NCI-H2171 (cell line): ENCODE data around the gene LEO1.
A peak's percentile ranks its signal among the peaks of the same experiment; 100 is the strongest.

Experiments used
- DNase-seq: peaks from one replicate; lab custom pipeline; 2025; lab: John Stamatoyannopoulos, UW

The LEO1 gene

DNA sequence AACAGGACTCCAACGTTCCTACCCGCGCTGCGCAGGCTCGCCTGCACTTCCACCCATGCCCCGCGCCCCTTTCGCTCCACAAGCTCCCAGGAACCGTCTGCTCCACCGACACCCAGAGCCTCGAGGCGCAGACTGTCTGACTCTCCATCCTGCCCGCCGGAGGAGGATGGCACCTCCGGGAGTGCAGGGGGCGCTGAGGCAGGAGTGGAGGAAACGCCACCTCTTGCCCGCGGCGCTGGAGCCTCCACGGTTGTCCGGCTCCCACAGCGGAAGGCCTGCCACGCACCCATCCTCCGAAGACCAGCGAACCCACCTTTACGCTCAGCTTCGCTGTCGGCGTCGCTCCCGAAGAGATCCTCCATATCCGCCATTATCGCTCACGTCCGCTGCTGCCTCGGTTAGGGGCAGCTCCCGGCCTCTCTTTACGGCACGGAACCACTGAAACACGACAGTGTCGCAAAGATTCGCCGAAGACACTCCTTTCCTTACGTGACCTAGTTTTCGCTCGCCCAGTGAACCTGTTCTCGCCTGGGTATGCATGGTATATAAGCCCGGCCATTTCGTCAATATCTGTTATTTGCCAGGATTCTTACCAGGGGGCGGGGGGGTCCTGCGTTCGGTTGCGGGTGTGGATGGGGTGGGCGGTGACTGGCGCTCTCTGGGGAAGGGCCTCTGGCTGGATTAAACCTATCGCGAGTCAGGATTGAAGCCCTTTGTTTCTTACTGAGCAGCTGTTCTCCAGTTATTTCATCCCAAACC is at the start of gene LEO1:
TSS of gene LEO1 (minus strand) at position 404 of the 759 bp plus-strand sequence. CDS start at position 371, 33 bp downstream.
- peak; percentile 100 for DNase-seq

DNA sequence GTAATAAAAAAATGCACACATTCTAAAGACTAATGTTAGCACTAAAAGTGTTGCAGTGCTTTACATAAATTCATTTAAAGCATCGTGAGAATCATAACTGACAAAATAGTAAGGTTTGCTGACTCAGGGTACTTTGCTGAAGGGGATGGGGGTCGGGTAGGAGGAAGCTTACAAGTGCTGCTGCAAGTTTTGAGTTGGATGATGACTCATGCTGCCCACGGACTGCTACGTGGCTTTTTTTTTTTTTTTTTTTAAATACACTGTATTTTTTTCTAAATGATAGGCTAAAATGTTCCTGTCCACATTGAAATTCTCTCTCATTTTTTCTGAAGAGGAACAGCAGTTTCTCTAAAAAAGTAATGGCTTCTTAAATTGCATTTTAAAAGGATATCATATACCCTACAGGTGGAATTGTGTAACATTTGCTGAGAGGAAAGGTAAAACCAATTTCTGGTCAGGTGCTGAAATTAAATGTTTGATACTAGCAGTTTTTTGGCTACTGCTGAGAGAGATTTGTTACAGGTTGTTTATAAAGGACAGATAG is 49.6 kb upstream of the LEO1 start:
- peak; percentile 18 for DNase-seq

DNA sequence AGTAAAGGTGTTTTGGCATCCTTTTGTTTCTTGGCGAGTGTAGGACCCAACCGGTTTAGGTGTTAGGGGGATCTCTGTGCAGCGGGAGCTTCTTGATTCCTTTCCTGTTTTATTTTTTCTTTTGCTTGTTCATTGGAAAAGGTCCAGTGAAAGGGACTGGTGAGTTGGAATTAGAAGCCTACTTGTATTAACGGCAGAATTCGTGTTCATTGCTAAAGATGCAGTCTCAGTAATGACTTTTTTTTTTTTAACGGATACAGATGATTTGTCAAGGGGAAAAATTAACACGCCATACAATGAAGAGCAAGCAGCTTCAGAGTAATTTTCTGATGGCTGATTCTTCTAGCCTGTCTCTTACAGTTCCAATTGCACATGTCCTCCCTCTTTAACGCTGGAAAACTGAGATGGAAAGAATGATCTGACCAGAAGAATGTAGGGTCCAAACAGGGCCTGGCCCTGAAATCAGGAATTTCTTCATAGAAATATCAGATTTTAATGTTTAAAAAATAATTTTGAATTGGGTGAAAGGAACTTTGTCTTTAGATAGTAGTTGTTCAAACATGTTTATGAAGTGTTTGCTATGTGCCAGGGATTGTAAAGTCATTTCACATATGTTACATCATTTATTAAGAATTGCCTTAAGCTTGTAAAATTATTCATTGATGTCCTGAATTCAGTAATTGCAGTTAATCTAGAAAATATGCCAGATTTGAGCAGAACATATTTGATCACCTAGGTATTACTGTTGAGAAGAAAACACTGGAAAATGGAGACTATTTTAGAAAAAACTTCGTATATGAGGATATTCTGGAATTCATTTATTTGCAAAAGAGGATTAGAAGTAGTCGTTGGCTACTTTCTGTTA is 48.9 kb upstream of the LEO1 start:
- DNase-seq = no peak

DNA sequence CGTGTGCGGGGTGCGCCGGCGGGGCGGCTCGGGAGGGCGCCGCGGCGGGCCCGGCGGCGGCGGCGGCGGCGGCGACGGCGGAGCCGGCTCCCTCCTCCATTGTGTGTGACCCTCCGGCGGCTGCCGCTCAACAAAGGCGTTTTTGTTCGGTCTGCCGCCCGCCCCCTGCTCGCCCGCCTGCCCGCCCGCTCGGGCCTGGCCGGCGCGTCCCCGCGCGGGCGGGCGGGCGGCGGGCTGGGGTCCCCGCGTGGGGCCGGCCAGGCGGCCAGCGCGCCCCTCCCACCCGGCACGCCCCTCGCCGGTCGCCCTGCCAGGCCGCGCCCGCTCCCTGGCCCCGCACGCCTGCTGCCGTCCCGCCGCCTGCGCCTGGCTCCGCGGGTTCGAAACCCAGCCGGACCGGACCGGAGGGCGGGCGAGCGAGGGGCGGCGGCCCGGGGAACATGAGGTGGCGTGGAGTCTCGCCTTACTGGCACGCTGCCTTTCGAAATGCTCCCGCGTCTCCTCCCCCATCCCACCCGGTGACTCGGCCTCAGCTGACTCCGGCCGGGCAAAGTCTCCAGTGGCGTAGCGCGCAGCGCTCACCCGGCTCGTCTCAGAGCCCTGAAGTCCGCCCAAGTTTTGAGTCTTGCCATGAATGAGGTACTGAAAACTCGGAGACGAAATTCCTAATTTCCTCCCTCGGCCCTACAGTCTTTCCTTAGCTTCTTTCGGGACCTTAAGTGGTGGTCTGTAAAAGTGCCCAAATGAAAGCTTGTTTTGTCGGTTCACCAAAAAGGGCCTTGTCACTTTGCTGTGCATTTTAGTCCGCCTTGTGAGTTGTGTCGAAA is 48.0 kb upstream of the LEO1 start:
- DNase-seq = peak; percentile 54

DNA sequence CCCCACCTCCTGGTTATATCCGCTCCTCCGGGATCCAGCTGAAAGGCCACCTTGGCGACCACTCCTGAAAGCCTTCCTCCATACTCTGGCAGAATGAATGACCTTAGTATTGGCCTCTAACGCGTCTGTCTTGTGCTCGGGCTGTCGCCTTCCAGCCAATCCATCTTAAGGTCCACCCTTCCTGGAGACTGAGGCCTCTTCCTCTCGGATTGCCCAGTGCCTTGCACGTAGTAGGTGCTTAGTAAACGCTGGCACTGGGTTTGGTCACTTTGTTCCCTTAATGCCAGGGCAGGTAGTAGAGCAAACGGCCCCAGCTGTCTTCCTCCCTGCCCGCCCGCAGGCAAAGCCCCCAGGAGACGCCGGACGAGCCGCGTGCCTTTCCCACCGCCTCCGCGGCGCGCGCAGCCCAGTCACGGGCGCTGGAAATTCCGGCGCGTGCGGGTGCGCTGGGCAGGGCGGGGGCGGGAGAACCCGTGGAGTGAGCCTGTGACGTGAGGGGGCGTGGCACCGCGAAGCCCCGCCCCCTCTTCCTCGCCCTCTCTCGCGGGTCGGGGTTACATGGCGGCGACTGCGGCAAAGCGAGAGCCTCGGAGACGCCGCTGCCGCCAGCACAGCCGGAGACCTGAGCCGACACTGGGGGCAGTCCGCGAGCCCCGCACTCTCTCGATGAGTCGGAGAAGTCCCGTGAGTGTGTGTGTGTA is 47.3 kb upstream of the LEO1 start, which contains the start of gene MAPK6:
TSS of gene MAPK6 (plus strand) at position 527 of the 701 bp plus-strand sequence. CDS start 27,242 bp downstream, outside the sequence.
- DNase-seq = peak; percentile 89

DNA sequence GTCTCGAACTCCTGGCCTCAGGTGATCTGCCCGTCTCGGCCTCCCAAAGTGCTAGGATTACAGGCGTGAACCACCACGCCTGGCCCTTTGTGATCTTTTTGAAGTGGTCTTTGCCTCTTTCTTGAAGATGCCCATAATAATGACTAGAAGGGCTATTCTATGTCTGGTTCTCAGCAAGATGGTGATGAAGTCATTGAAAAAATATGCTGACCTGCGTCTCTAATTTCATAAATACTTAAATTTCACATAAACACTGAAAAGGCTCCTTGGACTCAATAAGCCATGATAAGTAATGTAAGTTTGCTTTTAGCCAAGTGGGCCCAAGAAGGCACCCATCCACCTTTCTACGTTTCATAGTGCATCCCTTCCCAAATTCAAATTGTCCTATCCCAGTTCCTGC is 46.7 kb upstream of the LEO1 start:
- no peak for DNase-seq

DNA sequence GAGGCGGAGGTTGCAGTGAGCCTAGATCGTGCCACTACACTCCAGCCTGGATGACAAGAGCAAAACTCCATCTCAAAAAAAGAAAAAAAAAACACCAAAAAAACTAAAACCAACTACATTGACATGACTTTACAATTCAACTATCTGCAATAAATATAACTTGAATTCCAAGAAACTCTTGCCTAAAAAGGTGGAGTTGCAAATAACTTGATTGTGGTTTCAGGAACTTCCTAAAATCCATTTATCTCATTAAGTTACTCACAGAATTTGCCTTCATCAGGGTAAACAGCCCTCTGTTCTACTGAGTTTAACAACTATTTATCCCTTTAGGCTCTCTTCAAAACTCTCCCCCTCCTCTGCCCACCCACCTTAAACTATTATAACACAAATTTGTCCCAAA is 44.7 kb upstream of the LEO1 start:
- no peak for DNase-seq

DNA sequence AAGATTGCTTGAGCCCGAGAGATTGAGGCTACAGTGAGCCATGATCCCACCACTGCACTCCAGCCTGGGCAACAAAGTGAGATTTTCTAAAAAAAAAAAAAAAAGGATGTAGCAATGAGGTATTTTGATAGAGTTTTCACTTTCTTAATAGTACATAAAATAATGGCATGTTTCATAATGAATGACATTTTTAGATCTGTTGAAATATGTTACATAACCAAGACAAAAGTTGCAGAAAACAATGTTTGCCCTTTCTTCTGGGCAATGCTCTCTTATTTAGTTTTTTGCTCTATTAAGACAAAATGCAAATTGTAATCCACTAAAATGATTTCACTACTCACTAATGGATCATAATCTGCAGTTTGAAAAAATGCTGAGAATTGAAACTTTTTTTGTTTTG is 43.0 kb upstream of the LEO1 start:
- no peak for DNase-seq

DNA sequence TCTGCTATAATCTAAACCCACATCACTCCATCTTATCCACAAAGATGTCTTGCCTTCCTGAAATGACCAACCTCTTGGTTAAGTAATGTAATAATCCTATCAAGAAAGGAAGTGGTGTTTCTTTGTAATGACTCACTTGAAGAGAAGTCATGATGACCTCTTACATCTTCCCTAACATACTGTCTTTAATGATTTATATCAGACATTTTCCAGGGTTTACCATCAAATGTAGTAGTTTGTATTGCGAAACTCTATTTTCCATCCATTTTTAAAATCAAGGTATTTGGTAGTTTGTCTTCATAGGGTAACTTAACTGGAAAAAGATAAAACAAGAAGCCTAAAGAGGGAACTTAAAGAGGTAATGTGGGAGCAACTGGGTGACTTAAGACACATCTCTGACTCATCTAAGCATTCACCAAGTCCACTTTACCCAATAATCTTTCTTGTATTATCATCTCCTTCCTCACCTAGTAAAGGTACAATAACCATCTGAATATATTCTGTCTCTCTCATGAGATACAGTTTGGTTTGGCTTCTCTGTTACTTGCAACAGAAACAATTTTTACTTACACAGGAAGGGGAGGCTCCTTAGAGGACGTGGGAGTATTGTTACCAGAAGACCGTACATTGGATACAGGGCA is 41.7 kb upstream of the LEO1 start:
- no peak for DNase-seq

DNA sequence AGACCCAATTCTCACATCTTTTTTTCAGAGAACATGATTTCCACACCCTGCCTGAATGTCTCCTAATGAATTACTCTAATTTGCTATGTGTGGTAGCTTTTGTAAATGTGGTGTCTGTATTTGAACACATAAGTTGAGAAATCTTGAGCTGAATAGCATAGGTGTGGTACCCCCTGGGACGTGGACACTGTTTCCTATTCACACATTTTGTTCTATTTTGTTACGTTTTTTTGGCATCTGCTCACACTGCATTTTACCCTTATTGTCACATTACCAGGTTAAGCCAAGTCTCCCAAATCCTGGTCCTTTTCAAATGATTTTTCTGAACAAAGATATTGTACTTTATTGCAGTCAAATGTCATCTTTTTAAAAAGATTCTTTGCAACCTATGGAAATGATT is 40.6 kb upstream of the LEO1 start:
- no peak for DNase-seq

DNA sequence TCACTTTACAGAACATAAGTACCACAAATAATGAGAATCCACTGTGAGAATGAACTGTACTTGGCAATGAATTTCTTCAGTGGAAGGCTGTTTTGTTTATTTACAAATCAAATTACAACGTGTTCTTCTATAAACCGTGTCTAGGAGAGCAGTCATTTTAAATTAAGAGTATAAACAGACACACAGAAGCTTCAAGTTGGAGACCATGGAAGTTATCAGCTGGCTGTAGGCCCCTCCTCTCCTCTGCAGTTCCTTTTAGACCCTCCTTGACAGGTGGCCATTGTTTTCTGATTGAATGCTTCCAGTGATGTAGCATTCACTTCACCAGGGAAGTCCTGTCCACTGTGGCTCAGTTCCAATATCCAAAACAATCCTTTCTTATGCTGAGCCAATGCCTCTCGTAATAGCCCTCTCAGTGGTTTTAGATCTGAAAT is 40.1 kb upstream of the LEO1 start:
- DNase-seq = no peak

DNA sequence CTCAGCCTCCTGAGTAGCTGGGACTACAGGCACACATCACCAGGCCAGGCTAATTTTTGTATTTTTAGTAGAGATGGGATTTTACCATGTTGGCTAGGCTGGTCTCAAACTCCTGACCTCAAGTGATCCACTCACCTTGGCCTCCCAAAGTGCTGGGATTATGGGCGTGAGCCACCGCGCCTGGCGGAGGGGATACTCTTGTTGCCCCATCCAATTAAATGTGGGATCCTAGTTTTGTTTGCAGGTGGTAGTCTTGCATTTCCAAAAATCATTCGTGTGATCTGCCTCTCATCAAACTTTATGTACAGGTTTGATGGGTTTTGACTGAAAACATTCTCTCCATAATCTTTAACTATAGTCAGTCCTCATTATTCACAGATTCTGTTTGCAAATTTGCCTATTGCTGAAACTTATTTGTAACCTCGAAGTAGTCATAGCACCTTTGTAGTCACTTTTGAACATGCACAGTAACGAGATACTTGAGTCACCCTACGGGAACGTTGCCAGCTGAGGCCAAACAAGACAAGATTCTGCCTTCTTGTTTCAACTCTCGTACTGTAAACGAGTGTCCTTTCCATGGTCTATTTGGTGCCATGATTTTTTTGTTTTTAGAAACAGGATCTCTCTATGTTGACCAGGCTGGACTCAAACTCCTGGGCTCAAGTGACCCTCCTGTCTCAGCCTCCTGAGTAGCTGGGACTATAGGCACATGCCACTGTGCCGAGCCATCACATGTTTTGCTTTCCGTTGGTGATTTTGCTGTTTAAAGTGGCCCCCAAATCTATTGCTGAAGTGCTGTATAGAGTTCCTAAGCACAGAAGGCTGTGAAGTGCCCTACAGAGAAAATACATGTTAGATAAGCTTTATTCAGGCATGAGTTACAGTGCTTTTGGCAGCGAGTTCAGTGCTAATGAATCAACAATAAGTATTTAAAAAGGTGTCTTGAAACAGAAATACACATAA is 39.3 kb upstream of the LEO1 start:
- DNase-seq = no peak

DNA sequence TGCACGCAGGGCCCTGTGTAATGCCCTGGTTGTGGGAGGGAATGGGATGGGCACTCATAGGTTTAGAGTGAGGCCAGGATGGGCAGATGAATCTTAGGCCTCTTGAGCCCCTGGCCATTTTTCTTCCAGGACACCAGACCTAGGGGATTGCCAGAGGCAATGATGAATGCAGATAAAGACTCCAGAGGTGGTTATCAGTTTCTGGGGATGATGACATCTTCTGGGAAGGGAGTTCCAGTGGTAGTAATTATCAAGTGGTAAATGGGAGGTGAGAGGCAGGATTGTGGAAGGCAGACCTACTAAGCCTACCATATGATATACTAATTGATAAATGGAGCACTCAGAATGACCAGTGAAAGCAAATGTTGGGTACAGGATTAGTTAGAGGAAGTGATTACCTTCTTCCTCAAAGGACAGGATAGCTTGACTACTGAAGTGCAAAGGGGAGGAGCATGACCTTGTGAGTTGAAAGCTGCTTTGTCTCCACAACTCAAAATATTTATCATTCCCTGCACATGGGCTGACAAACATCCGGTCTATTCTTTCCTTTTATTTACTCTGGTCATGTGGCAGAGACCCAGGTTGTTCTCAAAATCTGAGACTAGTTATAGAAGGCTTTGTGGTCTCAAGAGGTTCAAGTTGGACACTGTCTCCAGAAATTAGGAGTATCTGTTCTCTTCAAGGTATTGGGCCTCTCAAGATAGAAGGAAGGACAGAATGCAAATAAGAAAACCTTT is 37.3 kb upstream of the LEO1 start:
- DNase-seq = no peak

DNA sequence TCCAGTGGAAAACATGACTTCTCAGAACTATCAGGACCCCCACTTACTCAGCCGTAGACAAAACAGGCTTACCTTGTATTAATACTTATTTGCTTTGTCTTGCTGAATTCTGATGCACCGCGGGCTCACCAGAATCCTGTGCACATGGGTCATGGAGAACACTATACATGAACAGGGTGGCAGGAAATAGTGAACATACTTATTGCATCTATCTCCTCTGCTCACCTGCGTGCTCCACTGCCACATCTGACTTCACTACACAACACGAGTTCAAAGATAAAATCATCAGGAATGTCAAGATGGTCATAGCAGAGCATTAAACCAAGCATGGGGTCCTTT is 36.8 kb upstream of the LEO1 start:
- DNase-seq = no peak

DNA sequence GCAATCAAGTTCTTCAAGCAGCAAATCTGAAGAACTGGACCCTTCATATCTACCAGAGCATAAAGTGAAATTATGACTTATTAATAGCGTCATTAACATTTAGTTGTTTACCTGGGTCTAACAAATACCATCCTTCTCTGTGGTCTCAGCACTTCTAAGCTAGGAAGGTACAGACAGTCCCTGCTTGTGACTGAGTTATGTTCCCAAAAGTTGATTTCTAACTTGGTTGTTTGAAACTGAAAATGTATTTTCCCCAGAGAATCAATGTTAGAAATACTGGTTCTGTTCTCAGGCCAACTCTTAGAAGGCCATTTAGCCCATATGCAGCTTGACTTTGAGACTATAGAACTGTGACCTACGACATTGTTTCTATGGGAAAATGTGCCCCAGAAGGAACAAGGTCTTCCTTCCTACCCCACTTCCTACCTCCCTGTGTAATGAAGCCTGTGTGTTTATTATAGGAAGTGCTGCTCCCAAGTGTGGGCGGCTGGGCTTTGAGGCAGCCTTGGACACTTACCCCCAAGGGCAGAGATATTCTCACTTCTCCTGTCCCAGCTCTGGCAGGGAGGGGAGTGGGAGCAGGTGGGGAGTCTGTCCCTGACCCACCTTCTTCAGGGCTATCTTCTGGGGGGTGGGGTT is 35.2 kb upstream of the LEO1 start:
- no peak for DNase-seq

DNA sequence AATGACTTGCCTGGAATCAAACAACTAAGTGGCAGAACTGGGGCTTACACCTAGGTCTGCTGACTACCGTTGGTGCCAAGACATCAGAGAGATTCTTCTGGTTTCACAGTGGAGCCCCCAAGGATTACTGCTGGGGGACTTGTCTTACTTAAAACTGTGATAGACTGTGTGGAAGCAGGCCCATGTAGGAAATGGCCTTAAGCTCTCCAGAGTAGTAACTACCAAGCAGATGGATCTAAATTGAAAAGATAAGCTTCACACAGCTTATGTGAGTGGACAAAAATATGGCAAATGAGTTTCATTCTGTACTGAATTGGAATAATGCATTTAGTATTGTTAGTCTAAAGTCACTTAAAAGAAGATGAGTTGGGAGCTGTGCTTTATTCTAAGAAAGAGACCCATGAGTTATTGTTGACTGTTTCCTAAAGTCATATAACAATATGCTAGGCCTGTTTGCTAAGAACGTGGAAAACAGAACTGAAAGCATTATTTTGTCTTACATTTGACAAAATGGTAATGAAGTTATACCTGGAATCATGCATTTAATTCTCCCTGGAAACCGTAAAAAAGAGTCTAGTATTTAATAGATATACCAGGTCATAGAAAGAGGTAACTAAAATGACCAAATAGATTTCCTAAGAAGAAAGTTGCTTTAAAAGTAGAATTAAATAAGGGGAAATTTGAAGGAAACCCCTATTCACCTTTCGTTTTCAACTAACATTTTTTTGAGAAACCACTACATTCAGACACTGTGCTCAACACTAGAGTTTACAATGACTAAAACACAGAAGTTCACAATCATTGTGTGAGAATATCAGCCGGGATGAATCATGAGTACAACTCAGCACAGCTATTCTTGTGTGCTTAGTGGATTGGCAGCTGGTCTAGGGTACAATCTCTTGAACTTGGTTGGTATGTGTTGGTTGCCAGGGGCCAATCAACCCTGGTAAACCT is 34.4 kb upstream of the LEO1 start:
- DNase-seq = no peak

DNA sequence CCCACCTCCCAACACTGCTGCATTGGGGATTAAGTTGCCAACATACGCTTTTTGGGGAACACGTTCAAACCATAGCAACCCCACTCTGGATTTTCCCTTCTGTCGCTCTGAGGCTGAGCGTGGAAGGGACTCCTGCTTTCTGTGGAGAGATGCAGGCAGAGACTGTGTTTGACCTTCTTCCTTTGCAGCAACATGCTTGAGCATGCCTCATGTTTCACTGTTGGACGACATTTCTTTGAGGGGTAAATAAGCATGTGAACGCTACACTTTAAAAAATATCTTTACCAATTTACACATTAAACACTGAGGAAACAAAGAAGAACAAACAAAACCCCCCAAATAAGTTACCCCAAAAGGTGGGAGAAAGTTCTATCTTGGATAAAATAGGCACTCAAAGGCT is 33.2 kb upstream of the LEO1 start:
- DNase-seq = no peak
